ENCODE data around the gene CEND1. TPM values are rescaled to one million over a fixed set of nuclear protein-coding genes. Genes with fewer than 3 reads are reported as not detected.
A peak's percentile ranks its signal among the peaks of the same experiment; 100 is the strongest.

The CEND1 gene
- total and polyA plus RNA-seq, 2 of the 13 experiments (the other 11 are each of a cell fraction or from before 2014, with no cell fraction given): not detected

DNA sequence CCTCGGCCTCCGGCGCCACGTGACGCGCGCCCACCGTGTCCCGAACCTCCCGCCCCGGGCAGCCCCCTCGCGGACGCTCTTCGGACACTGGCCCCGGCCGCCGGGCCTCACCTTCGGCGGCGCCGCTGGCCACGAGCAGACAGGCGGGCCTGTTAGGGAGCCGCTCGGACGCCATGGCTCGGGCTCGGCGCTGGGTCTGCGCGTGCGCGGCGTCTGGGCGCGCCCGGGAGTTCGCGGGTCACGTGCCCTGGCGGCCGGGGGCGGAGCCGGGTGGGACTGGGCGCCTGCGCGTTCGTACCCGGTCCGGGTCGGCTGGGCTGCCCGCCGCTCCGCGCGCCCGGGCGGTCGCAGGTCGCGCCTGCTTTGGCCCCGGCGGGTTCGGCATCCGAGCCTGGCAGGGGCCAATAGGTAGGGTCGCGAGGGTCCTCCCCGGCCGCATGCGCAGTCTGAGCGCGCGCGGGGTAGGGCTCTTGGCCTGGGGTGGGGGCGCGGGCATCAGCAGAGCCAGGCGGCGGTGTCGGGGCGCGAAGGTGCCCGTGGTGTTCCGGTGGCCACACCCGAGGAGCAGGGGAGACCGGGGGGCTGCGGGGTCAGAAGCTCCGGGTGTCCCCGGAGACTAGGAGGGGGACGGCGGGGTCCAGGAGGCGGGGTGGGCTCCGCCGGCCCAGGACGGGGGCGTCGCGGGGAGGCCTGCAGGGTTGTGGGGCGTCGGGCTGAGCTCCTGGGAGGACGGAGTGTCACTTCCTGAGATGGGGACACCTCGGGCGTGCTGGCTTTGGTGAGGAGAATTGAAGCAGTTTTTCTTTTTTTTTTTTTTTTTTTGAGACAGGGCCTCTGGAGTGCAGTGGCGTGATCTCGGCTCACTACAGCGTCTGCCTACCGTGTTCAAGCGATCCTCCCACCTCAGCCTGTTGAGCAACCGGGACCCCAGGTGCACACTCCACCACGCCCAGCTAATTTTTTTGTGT, 12.3 kb downstream of the CEND1 start, which contains the start of gene GATD1 (continued):
- TF ChIP-seq ZNF639 (CRISPR knock-in tag; conservative IDR thresholded peaks at IDR 0.05): 0 out of 2 replicates have a peak, but pooled peaks have one; percentile 11
- TF ChIP-seq FOXP4 (CRISPR knock-in tag; IDR thresholded peaks at IDR 0.05): peak; percentile 17; the same call in 1 of the 2 replicates
- TF ChIP-seq ZNF17 (CRISPR knock-in tag; IDR thresholded peaks at IDR 0.05): no peak
- TF ChIP-seq ZBTB44 (CRISPR knock-in tag; IDR thresholded peaks at IDR 0.05): no peak
- TF ChIP-seq FOXO1 (CRISPR knock-in tag; IDR thresholded peaks at IDR 0.05): no peak
- 0 out of 2 replicates have a peak, but pooled peaks have one; percentile 40 for TF ChIP-seq TEF (CRISPR knock-in tag; IDR thresholded peaks at IDR 0.05)
- TF ChIP-seq ZNF350 (CRISPR knock-in tag; IDR thresholded peaks at IDR 0.05; ENCODE audit: borderline replicate concordance, low read depth): no peak
- peak; percentile 42; the same call in 1 of the 2 replicates for TF ChIP-seq MTA1 (CRISPR knock-in tag; IDR thresholded peaks at IDR 0.05; ENCODE audit: borderline replicate concordance)
- TF ChIP-seq MXD4 (CRISPR knock-in tag; IDR thresholded peaks at IDR 0.05): no peak
- no peak for TF ChIP-seq ZBTB42 (CRISPR knock-in tag; IDR thresholded peaks at IDR 0.05)
- no peak for TF ChIP-seq NCOA5 (CRISPR knock-in tag; IDR thresholded peaks at IDR 0.05)
- TF ChIP-seq HMG20B (CRISPR knock-in tag; conservative IDR thresholded peaks at IDR 0.05): no peak
- no peak for TF ChIP-seq KAT2B (IDR thresholded peaks at IDR 0.05; ENCODE audit: borderline replicate concordance, low read depth, low read length)
- no peak for TF ChIP-seq ZNF432 (CRISPR knock-in tag; IDR thresholded peaks at IDR 0.05; ENCODE audit: borderline replicate concordance)
- TF ChIP-seq, protein P1, sequence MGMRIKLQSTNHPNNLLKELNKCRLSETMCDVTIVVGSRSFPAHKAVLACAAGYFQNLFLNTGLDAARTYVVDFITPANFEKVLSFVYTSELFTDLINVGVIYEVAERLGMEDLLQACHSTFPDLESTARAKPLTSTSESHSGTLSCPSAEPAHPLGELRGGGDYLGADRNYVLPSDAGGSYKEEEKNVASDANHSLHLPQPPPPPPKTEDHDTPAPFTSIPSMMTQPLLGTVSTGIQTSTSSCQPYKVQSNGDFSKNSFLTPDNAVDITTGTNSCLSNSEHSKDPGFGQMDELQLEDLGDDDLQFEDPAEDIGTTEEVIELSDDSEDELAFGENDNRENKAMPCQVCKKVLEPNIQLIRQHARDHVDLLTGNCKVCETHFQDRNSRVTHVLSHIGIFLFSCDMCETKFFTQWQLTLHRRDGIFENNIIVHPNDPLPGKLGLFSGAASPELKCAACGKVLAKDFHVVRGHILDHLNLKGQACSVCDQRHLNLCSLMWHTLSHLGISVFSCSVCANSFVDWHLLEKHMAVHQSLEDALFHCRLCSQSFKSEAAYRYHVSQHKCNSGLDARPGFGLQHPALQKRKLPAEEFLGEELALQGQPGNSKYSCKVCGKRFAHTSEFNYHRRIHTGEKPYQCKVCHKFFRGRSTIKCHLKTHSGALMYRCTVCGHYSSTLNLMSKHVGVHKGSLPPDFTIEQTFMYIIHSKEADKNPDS (CRISPR knock-in tag; IDR thresholded peaks at IDR 0.05): no peak
- TF ChIP-seq MAFF (IDR thresholded peaks at IDR 0.05; ENCODE audit: low read depth, low read length): no peak
- no peak for TF ChIP-seq ZNF691 (CRISPR knock-in tag; IDR thresholded peaks at IDR 0.05; ENCODE audit: borderline replicate concordance, low read depth)

All from HepG2 (cell line).